HuH-7.5 (cell line): Measurements from ENCODE around the gene SLC25A45.
"Not testable (repeated sequence)": the region's sequence is repeated elsewhere in the genome, so short reads cannot be mapped to it uniquely, and the experiment has no call there.

ENCODE experiments used
- DNase-seq: peaks from one replicate; pipeline ENCODE4 v3.0.0; 2011; ENCODE audit warnings: low spot score

The SLC25A45 gene

DNA sequence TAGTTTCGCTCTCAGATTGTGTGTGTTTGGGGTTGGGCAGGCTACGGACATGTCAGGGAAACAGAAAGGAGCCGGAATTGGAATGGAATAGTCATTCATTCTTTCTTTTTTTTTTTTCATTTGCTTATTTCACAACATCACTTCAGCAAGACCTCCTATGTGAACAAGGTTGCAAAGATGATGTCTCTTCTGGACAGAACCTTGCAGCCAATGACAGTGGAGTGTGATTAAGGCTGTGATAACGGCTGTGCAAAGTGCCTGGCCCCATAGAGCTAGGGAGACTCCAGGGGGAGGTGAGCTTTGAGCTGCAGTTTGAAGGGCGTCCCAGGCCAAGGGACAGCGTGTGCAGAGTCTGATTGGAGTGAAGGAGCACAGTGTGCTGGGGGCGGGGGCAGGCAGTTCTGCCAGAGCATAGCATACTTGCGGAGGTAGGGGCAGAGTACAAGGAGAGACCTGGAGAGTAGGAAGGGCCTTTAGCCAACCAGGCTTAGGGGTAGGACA, 24.5 kb downstream of the SLC25A45 start:
- DNase-seq, result peak; percentile 40

DNA sequence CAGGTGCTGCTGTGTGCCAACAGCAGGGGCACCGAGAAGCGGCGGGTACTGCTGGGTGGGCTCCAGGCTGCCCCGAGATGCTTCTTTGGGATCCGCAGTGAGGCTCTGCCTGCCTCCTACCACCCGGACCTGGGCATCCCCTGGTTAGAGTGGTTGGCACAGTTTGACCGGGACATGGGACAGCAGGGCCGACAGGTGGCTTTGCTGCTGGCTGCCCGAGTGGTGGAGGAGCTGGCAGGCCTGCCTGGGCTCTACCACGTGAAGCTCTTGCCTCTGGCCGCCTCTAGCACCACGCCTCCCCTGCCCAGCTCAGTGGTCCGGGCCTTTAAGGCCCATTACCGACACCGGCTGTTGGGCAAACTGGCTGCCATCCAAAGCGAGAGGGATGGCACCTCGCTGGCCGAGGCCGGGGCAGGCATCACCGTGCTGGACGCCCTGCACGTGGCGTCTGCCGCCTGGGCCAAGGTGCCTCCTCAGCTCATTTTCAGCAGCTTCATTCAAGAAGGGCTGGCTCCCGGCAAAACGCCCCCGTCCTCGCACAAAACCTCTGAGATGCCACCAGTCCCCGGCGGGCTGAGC, 26.0 kb downstream of the SLC25A45 start:
- no peak for DNase-seq

DNA sequence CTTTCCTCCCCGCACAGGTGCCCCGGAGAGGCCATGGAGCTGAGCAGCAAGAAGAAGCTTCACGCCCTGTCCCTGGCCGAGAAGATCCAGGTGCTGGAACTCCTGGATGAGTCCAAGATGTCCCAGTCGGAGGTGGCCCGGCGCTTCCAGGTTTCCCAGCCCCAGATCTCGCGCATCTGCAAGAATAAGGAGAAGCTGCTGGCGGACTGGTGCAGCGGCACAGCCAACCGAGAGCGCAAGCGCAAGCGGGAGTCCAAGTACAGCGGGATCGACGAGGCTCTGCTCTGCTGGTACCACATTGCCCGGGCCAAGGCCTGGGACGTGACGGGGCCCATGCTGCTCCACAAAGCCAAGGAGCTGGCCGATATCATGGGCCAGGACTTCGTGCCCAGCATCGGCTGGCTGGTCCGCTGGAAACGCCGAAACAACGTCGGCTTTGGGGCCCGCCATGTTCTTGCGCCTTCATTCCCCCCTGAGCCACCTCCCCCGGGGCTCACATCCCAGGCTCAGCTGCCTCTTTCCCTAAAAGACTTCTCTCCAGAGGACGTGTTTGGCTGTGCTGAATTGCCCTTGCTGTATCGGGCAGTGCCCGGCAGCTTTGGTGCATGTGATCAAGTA, 26.6 kb downstream of the SLC25A45 start:
- DNase-seq, result no peak

DNA sequence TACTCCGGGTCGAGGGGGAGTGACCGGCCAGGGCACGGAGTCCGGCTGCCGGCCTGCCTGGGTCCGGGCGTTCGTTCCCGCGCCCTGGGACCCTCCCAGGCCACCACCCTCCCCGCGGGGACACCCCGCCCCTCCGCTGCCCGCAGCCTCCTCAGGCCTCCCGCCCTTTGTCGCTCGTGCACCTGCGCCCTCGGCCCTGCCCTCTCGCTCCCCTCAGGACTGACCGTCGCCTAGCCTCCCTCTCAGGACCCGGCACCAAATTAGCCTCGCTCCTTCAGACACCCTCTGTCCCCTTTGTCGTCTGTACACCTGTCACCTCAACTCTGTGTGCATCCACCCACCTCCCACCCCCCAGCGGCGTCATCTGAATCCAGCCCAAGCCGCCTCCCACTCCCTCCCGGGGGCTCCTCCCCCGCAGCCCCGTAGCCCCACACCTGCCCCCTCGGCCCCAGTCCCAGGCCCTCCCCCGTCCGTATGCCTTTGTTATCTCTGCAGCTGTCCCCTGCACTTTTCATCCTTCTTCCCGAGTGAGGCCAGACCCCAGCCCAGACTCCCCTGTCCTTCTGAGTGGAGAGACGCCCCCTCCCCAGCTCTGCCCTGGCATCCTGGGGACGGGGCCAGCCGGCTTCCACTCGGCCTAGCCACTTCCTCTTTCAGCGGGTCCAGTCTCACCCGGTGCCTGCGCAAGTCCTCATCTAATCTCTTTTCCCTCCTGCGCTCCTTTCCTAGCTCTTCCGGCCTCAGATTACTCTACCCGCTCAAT, 27.3 kb downstream of the SLC25A45 start:
- peak; percentile 54 for DNase-seq

DNA sequence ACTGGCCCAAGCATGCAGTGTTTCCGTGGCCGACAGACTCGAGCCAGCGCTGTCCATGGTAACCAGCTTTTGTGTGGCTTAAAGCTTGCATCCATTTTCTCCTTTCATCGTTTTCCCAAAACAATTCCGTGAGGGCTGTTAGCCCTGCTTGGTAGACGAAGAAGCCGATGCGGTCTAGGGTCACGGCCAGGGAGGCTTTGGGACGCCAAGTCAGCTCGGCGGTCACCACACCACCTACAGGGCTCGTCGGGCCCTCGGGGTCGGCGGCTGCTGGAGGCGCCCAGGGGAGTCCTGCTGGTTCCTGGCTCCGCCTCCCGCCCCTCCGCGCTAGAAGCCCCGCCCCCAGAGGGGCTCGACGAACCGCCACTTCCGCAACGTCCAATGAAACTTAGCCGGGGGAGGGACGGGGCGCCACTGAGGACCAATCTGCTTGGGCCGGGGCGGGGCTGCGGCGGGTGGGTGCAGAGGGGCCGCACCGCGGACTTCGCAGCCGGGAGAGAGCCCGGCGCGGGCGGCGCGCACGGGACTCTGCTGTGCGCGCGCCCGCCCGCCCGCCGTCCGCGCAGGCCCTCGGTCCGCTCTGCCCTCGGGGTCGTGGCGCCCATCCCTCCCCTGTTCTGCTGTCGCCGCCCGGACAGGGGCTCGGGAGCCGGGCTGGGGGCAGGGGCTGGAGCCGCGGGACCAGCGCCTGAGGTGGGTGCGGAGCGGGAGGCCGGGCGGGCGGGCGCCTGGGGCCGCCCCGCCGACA, 28.0 kb downstream of the SLC25A45 start, which contains the start of gene TIGD3:
Gene TIGD3, plus strand, starts transcription at position 487 of the 748 bp plus-strand sequence. CDS start 1,058 bp downstream, outside the sequence.
- peak; percentile 95 for DNase-seq

DNA sequence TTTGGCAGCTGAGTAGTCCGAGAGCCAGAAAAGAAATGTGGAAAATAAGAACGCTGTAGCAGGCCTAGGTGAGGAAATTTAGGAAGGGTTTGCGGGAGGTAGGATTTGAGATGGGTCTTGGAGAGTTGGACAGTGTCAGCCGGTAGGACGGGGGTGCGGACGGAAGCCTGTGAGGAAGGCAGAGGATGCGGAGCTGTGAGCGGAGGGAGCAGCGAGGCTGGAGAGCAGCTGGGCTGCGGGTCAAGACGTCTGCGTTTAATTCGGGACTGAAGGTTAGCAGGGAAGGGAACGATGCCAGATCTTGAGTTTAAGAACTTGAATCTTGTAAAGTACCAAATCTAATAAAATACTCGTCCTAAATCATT, 28.6 kb downstream of the SLC25A45 start:
- no peak for DNase-seq

DNA sequence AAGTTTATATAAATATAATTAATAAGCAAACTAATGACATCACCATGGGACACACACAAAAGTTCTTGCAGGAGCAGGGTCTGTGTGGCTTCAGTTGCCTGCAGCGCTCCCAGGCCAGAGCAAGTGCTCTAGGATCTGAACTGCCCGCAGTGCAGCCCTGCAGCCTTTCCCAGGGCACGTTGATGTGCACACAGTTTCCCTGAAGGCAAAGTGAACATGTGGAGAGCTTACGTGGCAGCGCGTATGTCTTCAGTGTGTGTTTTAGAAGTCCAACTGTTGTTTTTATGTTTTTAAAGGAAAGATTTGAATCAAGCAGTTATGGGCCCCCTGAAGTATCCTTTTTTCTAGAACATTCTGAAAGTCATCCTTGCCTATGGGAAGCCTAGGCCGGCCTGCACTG, 29.1 kb downstream of the SLC25A45 start:
- DNase-seq, result no peak

DNA sequence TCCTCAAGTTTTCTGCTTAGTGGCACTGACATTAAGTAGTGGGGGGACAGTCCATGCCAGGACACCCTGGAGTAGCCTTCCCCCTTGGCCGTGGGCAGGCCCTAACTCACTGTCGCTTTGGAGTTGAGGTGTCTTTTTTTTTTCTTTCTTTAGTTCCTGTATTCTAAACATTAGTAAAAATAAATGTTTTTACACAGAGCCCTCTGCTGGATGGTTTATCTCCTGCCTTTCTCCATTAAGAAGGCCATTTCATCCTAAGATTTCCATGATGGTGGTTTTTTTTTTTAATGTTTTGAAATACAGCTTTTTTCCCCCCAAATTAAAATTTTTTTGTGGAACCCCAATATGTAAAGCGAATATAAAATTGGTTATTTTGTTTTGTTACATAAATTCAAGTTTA, 29.7 kb downstream of the SLC25A45 start:
- DNase-seq, result no peak

DNA sequence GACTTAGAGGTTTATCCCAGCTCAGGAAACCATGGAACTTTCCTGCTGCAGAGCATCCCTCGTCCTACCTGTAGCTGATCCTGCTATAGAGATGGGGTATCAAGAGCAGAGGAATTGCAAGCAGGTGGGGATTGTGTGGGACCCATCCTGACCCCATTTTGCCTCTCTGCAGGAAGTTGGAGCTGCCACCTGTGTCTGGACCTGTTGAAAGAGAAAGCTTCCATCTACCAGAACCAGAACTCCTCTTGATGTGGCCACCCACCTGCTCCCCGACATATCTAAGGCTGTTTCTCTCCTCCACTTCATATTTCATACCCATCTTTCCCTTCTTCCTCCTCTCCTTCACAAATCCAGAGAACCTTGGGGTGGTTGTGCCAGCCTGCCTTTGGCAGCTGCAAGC, 30.9 kb downstream of the SLC25A45 start:
- DNase-seq, result no peak

DNA sequence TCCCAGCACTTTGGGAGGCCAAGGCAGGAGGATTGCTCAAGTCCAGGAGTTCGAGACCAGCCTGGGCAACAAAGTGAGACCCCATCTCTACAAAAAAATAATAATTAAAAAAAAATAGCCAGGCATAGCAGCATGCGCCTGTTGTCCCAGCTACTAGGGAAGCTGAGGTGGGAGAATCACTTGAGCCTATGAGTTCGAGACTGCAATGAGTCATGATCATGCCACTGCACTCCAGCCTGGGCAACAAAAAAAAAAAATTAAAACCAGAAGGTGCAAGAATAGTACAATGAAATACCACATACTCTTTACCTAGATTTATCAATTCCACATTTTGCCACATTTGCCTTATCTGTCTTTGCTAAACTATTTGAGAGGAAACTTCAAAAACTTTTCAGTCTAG, 40.6 kb downstream of the SLC25A45 start:
- no peak for DNase-seq

DNA sequence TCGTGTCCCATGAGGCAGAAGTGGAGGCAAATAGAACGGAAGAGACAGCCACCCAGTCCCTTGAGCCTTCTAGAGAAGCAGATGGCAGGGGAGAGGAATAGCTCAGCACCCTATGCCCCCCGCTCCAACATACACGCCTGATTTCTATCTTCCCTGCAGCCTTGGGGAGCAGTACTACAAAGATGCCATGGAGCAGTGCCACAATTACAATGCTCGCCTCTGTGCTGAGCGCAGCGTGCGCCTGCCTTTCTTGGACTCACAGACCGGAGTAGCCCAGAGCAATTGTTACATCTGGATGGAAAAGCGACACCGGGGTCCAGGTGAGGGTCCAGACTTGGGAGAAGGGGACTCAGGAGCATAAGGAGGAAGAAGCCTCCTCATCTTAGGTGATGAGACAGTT, 42.2 kb downstream of the SLC25A45 start:
- DNase-seq, result no peak

DNA sequence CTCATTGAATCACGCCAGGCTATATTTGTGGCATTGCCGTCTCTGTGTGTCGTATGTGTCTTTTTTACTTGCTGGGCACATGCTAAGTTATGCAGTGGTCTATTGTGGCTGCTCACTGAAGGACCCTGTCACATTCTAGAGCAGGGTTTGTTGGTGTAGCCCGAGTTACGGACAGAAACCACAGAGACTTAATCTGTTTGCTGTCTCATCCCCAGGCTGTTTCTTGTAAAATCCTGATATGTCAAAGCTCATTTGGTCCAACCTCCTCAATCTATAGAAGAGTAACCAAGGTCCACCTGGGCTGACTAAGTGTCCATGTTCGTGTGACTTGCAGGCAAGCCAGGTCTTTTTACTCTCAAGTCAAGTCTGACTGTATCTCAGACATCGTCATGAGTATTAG, 43.8 kb downstream of the SLC25A45 start:
- DNase-seq, result no peak

DNA sequence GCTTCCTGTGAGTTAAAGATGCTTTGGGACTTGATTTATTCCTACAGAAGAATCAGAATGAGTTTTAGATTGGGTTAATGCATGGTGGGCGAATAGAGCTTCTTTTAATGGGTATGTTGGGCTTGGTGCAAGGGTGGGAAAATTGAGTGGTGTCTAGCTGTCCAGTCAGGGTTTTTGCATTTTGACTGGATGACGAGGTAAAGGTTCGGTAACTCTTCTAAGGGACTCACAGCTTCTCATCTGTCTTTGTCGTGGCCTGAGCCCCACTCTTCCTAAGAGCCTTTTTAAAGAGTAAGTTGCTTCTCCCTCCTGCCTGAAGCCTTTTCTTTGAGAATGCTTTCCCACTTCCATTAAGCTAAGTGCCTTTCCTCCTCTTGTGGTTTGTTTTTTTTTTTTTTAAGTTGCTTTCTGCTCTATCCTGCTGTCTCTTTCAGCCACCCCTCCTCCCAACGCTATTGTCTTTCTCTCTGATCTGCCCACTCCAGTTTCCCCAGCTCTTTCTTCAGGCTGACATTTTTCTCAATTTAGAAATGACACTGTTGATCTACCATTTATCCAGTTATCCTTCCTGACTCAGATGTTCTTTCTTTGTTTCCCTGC, 47.6 kb downstream of the SLC25A45 start:
- no peak for DNase-seq

DNA sequence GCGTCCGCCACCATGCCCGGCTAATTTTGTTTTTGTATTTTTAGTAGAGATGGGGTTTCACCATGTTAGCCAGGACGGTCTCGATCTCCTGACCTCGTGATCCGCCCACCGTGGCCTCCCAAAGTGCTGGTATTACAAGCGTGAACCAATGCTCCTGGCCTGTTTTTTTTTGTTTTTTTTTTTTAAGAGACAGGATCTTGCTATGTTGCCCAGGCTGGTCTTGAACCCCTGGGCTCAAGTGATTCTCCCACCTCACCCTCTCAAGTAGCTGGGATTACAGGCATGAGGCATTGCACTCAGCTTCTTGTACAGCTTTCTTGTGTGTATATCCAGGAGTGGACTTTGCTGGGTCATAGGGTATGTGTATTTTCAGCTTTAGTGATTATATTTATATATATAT, 49.9 kb downstream of the SLC25A45 start:
- not testable (repeated sequence) for DNase-seq

DNA sequence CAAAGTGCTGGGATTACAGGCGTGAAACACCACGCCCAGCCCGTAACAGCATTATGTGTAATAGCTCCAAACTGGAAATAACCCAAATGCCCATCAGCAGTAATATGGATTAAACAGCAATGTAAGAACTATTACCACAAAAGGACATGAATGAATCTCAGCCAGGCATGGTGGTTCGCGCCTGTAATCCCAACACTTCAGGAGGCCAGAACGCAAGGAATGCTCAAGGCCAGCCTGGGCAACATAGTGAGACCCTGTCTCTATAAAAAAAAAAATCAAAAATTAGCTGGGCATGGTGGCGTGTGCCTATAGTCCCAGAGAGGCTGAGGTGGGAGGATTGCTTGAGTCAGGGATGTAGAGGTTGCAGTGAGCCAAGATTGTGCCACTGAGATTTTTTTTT, 51.9 kb downstream of the SLC25A45 start:
- DNase-seq, result no peak

DNA sequence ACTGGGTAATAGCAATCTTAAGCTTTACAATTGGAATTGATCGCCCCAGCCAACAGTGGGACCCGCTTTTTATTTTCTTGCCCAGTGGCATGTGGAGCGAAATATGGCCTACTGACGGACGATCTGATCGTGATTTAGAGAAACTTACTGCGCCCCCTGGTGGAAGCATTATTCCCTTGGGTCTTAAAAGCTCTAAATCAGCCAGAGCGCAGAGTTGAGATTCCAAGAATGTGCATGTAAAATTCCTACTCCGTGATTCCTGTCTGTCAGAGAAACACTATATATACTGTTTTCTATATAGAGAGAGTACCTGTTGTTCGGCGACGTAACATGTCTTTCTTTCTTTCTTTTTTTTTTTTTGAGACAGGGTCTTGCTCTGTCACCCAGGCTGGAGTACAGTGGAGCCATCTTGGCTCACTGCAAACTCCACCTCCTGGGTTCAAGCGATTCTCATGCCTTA, 52.5 kb downstream of the SLC25A45 start:
- DNase-seq, result peak; percentile 57

DNA sequence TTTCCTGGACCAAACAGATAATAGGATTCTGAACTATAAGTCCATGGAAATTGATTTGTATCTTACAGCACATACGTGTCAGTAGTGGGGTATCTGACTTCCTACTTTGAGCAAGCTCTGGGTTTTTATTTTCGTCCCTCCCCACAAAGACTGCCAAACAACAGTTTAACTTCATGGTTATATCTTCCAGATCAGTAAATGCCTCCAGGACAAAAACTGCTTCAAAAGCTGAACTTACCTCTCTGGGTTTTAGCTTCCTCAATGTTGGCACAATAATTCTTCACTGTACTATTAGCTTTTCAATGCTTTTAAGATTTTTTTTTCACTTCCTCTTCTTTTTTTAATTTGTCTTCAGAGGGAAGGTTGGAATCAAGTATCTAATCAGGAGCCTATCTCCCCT, 53.0 kb downstream of the SLC25A45 start:
- DNase-seq, result no peak

DNA sequence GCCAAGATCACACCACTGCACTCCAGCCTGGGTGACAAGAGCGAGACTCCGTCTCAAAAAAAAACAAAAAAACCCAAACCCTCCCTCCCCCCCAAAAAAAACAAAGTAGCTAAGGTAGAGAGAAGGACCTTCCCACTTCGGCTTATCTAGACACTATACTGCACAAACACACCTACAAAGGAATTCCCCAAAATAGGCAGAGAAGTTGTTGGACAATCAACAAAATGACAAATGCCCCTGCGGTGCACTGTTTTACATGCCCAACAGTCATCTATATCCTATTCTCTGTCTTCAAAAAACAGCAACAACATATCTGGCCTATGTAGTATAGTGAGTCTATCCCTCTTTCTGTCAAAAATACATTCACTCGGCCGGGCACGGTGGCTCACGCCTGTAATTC, 55.4 kb downstream of the SLC25A45 start:
- DNase-seq, result no peak

DNA sequence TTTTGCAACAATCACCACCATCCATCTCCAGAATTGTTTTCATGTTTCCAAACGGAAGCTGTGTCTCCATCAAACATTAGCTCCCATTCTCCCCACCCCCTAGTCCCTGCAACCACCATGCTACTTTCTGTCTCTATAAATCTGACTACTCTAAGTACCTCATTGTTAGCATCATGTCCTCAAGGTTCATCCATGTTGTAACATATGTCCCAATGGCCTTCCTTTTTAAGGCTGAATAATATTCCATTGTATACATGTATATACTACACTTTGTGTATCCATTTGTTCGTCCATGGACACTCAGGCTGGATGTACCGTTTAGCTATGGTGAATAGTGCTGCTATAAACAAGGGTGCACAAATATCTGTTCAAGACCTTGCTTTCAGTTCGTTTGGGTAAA, 57.0 kb downstream of the SLC25A45 start:
- DNase-seq, result no peak
